Keratinocyte (primary cell): ENCODE data around the gene DCLK2. TPM values are rescaled to one million over a fixed set of nuclear protein-coding genes. Genes with fewer than 3 reads are reported as not detected.

Experiments
- DNase-seq: peaks from one replicate; pipeline ENCODE4 v3.0.0-alpha.2; 2011; ENCODE audit warnings: low read depth, missing footprints, low spot score
- FAIRE-seq: peaks from 2 replicates; lab custom pipeline; 2011; peaks lifted over from hg19 to GRCh38; lab: Jason Lieb, UNC
- H2AFZ ChIP-seq: 2 replicates; pipeline ENCODE4 v1.6.0; 2012; ENCODE audit warnings: low read length, control low read depth, inconsistent platforms; ENCODE audit not compliant: control insufficient read depth
- H3K27ac ChIP-seq: 2 replicates; pipeline ENCODE4 v1.5.1; 2011; ENCODE audit warnings: low read length; ENCODE audit not compliant: control insufficient read depth, insufficient read depth
- H3K27me3 ChIP-seq: 3 replicates; pipeline ENCODE4 v1.6.0; 2011; ENCODE audit warnings: low read length; ENCODE audit not compliant: control insufficient read depth, insufficient read depth; ENCODE audit errors: extremely low read depth
- H3K36me3 ChIP-seq, 2 experiments: 2 replicates in 1 of 2; 3 replicates in 1 of 2; pipeline ENCODE4 v1.5.1; 2011; ENCODE audit warnings: low read length in 2 of 2, mild to moderate bottlenecking in 1 of 2; ENCODE audit not compliant: control insufficient read depth in 2 of 2, insufficient read depth in 2 of 2; ENCODE audit errors: extremely low read depth in 1 of 2
- H3K4me1 ChIP-seq: 3 replicates; pipeline ENCODE4 v1.5.1; 2011; ENCODE audit warnings: low read length; ENCODE audit not compliant: control insufficient read depth, insufficient read depth; ENCODE audit errors: extremely low read depth
- H3K4me2 ChIP-seq: 3 replicates; pipeline ENCODE4 v1.6.0; 2011; ENCODE audit warnings: low read depth, low read length; ENCODE audit not compliant: control insufficient read depth, insufficient read depth; ENCODE audit errors: extremely low read depth
- H3K4me3 ChIP-seq, 3 experiments: fragments of 200-600 bp in 1 of 3; sonication (generic) in 1 of 3; 2 replicates in 2 of 3; 3 replicates in 1 of 3; pipeline ENCODE4 v1.5.1; 2011 to 2016; ENCODE audit warnings: low read length in 3 of 3, mild to moderate bottlenecking in 3 of 3, control low read depth in 2 of 3, inconsistent platforms in 1 of 3, low read depth in 1 of 3, mixed read lengths in 1 of 3, mixed run types in 1 of 3, moderate library complexity in 1 of 3; ENCODE audit not compliant: control insufficient read depth in 2 of 3, insufficient read depth in 2 of 3; ENCODE audit errors: extremely low read depth in 1 of 3
- H3K79me2 ChIP-seq: 2 replicates; pipeline ENCODE4 v1.6.0; 2012; ENCODE audit warnings: low read length; ENCODE audit not compliant: control insufficient read depth, insufficient read depth
- H3K9ac ChIP-seq: 3 replicates; pipeline ENCODE4 v1.6.0; 2011; ENCODE audit warnings: low read length; ENCODE audit not compliant: control insufficient read depth, insufficient read depth; ENCODE audit errors: extremely low read depth
- H3K9me1 ChIP-seq: 3 replicates; pipeline ENCODE4 v1.6.0; 2011; ENCODE audit warnings: low read length; ENCODE audit not compliant: control insufficient read depth, insufficient read depth; ENCODE audit errors: extremely low read depth
- H3K9me3 ChIP-seq: 2 replicates; pipeline ENCODE4 v1.5.1; 2012; ENCODE audit warnings: low read depth, low read length; ENCODE audit not compliant: control insufficient read depth
- H4K20me1 ChIP-seq: 3 replicates; pipeline ENCODE4 v1.6.0; 2011; ENCODE audit warnings: low read length; ENCODE audit not compliant: control insufficient read depth, insufficient read depth; ENCODE audit errors: extremely low read depth
- EZH2 ChIP-seq: IDR thresholded peaks from one replicate; pipeline ENCODE4 v1.6.1; 2012; ENCODE audit warnings: inconsistent platforms, mild to moderate bottlenecking, low read length, moderate library complexity
- dilution Hi-C: fragments of 300-500 bp; cut with MboI; formaldehyde crosslinking; loops from one replicate; pipeline ENCODE4 v1.7.0; 2020; ENCODE audit warnings: low sequenced_read_pairs; ENCODE audit not compliant: extremely low pct_ligation_motif_present
- polyA plus RNA-seq, 5 experiments: library from polyadenylated mRNA; depleted of rRNA in 3 of 5; stranded (reverse) in 3 of 5; stranded (forward) in 1 of 5; unstranded in 1 of 5; fragments of >200 nt; gene quantifications; 1 replicate in 1 of 5; 2 replicates in 3 of 5; 3 replicates in 1 of 5; pipeline versions ENCODE4 v1.2.1 to v1.2.3, GENCODE V29; 2011 to 2012; ENCODE audit warnings: missing spikeins in 2 of 5, low read depth in 1 of 5, low replicate concordance in 1 of 5
- TF ChIP-seq, protein P1 (sequence below), 3 experiments: IDR thresholded peaks in 1 of 3; conservative IDR thresholded peaks in 1 of 3; optimal IDR thresholded peaks in 1 of 3; 2 replicates in 2 of 3; 3 replicates in 1 of 3; pipeline versions ENCODE3 to v1.5.1; 2011; ENCODE audit warnings: low read length in 3 of 3, mild to moderate bottlenecking in 3 of 3, moderate library complexity in 2 of 3, control low read depth in 1 of 3, inconsistent platforms in 1 of 3; ENCODE audit not compliant: insufficient read depth in 2 of 3; ENCODE audit errors: extremely low read depth in 1 of 3

DCLK2 gene
- polyA plus RNA-seq, 1 donor (not counting 4 experiments of a cell fraction or from before 2014, with no cell fraction given) = 0.07 TPM

DNA sequence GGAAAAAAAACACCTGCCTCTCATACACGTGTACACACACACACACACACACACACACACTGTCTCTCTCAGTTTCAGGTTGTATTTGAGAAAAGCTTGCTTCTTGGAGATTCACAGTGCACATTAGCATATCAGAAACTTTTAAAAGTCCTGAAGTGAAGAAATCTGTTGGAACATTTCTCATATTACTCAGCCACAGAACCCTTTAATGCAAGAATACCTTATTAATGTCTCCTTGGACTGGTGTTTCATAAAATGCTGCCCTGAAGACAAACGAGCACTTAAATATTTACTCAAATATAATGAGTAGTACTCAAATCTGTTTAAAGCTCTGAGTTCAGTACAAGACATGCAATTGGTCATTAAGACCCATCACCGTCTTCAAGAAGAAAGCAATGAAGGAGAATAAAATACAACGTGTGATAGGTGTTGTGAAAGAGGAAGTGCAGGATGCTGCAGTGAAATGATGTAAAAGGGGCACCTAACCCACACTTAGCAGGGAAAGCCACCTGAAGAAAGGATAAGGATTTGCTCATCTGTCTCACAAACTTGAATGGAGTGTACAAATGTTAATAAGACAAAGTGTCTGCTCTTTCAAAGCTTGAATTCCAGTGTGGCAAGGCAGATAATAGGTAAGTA lies 57.0 kb downstream of the DCLK2 start:
- no peak overlapping the region for H3K4me2 ChIP-seq
- H3K36me3 ChIP-seq = no peaks in the 10 kb centered on the region
- no peaks in the 10 kb centered on the region for H3K27me3 ChIP-seq
- FAIRE-seq (no peak), DNase-seq (no peak)
- H3K4me3 ChIP-seq = no peak overlapping the region
- H3K79me2 ChIP-seq = no peaks in the 10 kb centered on the region
- H2AFZ ChIP-seq = no peak overlapping the region
- H4K20me1 ChIP-seq = no peaks in the 10 kb centered on the region
- no peak for TF ChIP-seq EZH2
- TF ChIP-seq, protein P1, sequence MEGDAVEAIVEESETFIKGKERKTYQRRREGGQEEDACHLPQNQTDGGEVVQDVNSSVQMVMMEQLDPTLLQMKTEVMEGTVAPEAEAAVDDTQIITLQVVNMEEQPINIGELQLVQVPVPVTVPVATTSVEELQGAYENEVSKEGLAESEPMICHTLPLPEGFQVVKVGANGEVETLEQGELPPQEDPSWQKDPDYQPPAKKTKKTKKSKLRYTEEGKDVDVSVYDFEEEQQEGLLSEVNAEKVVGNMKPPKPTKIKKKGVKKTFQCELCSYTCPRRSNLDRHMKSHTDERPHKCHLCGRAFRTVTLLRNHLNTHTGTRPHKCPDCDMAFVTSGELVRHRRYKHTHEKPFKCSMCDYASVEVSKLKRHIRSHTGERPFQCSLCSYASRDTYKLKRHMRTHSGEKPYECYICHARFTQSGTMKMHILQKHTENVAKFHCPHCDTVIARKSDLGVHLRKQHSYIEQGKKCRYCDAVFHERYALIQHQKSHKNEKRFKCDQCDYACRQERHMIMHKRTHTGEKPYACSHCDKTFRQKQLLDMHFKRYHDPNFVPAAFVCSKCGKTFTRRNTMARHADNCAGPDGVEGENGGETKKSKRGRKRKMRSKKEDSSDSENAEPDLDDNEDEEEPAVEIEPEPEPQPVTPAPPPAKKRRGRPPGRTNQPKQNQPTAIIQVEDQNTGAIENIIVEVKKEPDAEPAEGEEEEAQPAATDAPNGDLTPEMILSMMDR (optimal IDR thresholded peaks at IDR 0.05 in 1 of 3, IDR thresholded peaks at IDR 0.05 in 1 of 3, conservative IDR thresholded peaks at IDR 0.05 in 1 of 3; ENCODE audit: extremely low read depth in 1 of 3, insufficient read depth in 2 of 3, low read length in 3 of 3) = no peak
- no peaks in the 10 kb centered on the region for H3K9me3 ChIP-seq
- no peak overlapping the region for H3K9ac ChIP-seq
- no peaks in the 10 kb centered on the region for H3K9me1 ChIP-seq
- peaks cover 2% of the 10 kb centered on the region for H3K4me1 ChIP-seq
- H3K27ac ChIP-seq = no peak overlapping the region
- dilution Hi-C loops = no loop called here

DNA sequence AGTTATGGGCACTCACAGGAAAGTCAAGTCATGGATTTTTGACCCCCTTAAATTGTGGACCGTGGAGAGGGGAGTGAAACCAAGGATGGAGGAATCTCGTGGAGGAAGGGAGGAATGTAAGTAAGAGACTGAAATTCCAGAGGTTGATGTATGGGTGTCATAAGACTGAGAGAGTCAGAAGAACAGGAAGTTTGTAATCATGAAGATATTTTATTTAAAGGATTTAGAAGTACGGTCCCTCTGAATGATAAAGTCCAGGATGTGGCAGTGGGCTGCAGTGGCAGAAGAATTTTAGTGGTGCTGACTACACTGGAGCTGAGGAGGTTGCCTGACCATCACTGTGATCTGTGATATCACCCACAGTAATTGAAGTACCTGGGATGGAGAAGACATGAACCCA lies 57.8 kb downstream of the DCLK2 start:
- Histone ChIP-seq H3K4me2 (no peak overlapping the region), H3K4me3 (no peak overlapping the region), H3K27ac (no peak overlapping the region), H4K20me1 (no peaks in the 10 kb centered on the region), H3K9me3 (no peaks in the 10 kb centered on the region), H3K9me1 (no peaks in the 10 kb centered on the region), H3K36me3 (no peaks in the 10 kb centered on the region), H3K27me3 (no peaks in the 10 kb centered on the region), H2AFZ (no peak overlapping the region), H3K9ac (no peak overlapping the region), H3K79me2 (no peaks in the 10 kb centered on the region), H3K4me1 (peaks cover 9% of the 10 kb centered on the region)
- no peak for TF ChIP-seq EZH2
- TF ChIP-seq, protein P1 (optimal IDR thresholded peaks at IDR 0.05 in 1 of 3, IDR thresholded peaks at IDR 0.05 in 1 of 3, conservative IDR thresholded peaks at IDR 0.05 in 1 of 3; ENCODE audit: extremely low read depth in 1 of 3, insufficient read depth in 2 of 3, low read length in 3 of 3) = no peak
- DNase-seq (no peak), FAIRE-seq (no peak)
- dilution Hi-C loops = no loop called here
